ENCODE results near the gene AMDHD2. TPM values are rescaled to one million over a fixed set of nuclear protein-coding genes. Genes with fewer than 3 reads are reported as not detected.

AMDHD2 gene
- total and polyA plus RNA-seq, 2 of the 13 experiments (the other 11 are each of a cell fraction or from before 2014, with no cell fraction given), result 33.5 to 39.1 TPM

- TF ChIP-seq PAXIP1 (CRISPR knock-in tag; conservative IDR thresholded peaks at IDR 0.05), result peak; percentile 60
- TF ChIP-seq ISL2 (CRISPR knock-in tag; IDR thresholded peaks at IDR 0.05), result 0 out of 2 replicates have a peak, but pooled peaks have one; percentile 17
- TF ChIP-seq ZNF281 (CRISPR knock-in tag; IDR thresholded peaks at IDR 0.05; ENCODE audit: borderline replicate concordance), result peak; percentile 55; the same call in 1 of the 2 replicates
- no peak for TF ChIP-seq SKI (IDR thresholded peaks at IDR 0.05; ENCODE audit: partially characterized antibody)
- TF ChIP-seq ZNF563 (CRISPR knock-in tag; IDR thresholded peaks at IDR 0.05), result 0 out of 2 replicates have a peak, but pooled peaks have one; percentile 49
- TF ChIP-seq FIP1L1 (IDR thresholded peaks at IDR 0.05; ENCODE audit: borderline replicate concordance, insufficient read depth, low read depth, low read length), result no peak
- peak; percentile 43; a peak in 2 of 4 replicates for TF ChIP-seq HMGXB4 (CRISPR knock-in tag; IDR thresholded peaks at IDR 0.05; ENCODE audit: borderline replicate concordance in 1 of 2, low read depth in 1 of 2)
- TF ChIP-seq EP300 (IDR thresholded peaks at IDR 0.05; ENCODE audit: low read depth in 2 of 2, low read length in 2 of 2), result no peak
- TF ChIP-seq EP300 (CRISPR knock-in tag; IDR thresholded peaks at IDR 0.05; ENCODE audit: borderline replicate concordance), result no peak
- TF ChIP-seq ZNF496 (CRISPR knock-in tag; IDR thresholded peaks at IDR 0.05; ENCODE audit: insufficient replicate concordance), result no peak
- TF ChIP-seq SALL1 (CRISPR knock-in tag; IDR thresholded peaks at IDR 0.05), result peak; percentile 23; the same call in 1 of the 2 replicates
- no peak for TF ChIP-seq RNF219 (CRISPR knock-in tag; IDR thresholded peaks at IDR 0.05)
- 0 out of 2 replicates have a peak, but pooled peaks have one; percentile 43 for TF ChIP-seq PHF8 (CRISPR knock-in tag; IDR thresholded peaks at IDR 0.05)
- TF ChIP-seq AGO1 (IDR thresholded peaks at IDR 0.05; ENCODE audit: low read depth, low read length, poor library complexity, severe bottlenecking), result peak; percentile 82
- no peak for TF ChIP-seq BRCA1 (CRISPR knock-in tag; IDR thresholded peaks at IDR 0.05)
- TF ChIP-seq KDM5B (CRISPR knock-in tag; IDR thresholded peaks at IDR 0.05; ENCODE audit: borderline replicate concordance), result peak; percentile 24; the same call in 1 of the 2 replicates
Measured at GRCh38 chr16:2520784-2521531, 787 bp downstream of the AMDHD2 start (continued).
